WTC11 (cell line): ENCODE data around the gene C11orf52. TPM values are rescaled to one million over a fixed set of nuclear protein-coding genes. Genes with fewer than 3 reads are reported as not detected.

Source experiments
- ATAC-seq: fragments of 200-7000 bp; cut with Tn5 transposase; 2 replicates; pipeline ENCODE4 v1.10.0; 2021; ENCODE audit warnings: mild to moderate bottlenecking, moderate library complexity
- CTCF ChIA-PET: fragments of 300-600 bp; sonication (Branson Sonifier 250); formaldehyde crosslinking; loops from one replicate; lab custom pipeline; 2021; ENCODE audit warnings: antibody characterized with exemption; lab: Charles Lee
- POLR2A ChIA-PET: fragments of 350-600 bp; sonication (Branson Sonifier 250); formaldehyde crosslinking; loops from one replicate; lab custom pipeline; 2021; ENCODE audit warnings: antibody characterized with exemption; lab: Charles Lee
- DNase-seq: peaks from one replicate; pipeline ENCODE4 v3.0.0; 2021; ENCODE audit warnings: low spot score
- H3K27ac Mint-ChIP-seq: 2 replicates; pipeline ENCODE4 v1.8.0; 2021; ENCODE audit warnings: mixed read lengths
- H3K27me3 Mint-ChIP-seq: 2 replicates; pipeline ENCODE4 v1.8.0; 2021; ENCODE audit warnings: low read depth, mild to moderate bottlenecking, moderate library complexity, mixed read lengths
- H3K36me3 Mint-ChIP-seq: 2 replicates; pipeline ENCODE4 v1.8.0; 2021; ENCODE audit warnings: mixed read lengths
- H3K4me1 Mint-ChIP-seq: 2 replicates; pipeline ENCODE4 v1.8.0; 2022; ENCODE audit warnings: mixed read lengths
- H3K4me3 Mint-ChIP-seq: 2 replicates; pipeline ENCODE4 v1.8.0; 2021; ENCODE audit warnings: mild to moderate bottlenecking, moderate library complexity, mixed read lengths
- H3K9me3 Mint-ChIP-seq: 2 replicates; pipeline ENCODE4 v1.8.0; 2021; ENCODE audit warnings: mixed read lengths
- AR ChIP-seq: fragments of 250-450 bp; sonication (Bioruptor Pico); IDR thresholded peaks from 2 replicates; pipeline ENCODE4 v1.9.0; 2021; ENCODE audit warnings: mild to moderate bottlenecking
- CTCF ChIP-seq: fragments of 200-600 bp; IDR thresholded peaks from 2 replicates; pipeline ENCODE4 v1.8.0; 2022; ENCODE audit warnings: antibody characterized with exemption
- FOXP4 ChIP-seq: sonication (generic); formaldehyde crosslinking; IDR thresholded peaks from 2 replicates; pipeline ENCODE4 v1.8.0; 2022; ENCODE audit warnings: mild to moderate bottlenecking, missing genetic modification reagents
- GABPB1 ChIP-seq: sonication (generic); formaldehyde crosslinking; IDR thresholded peaks from 2 replicates; pipeline ENCODE4 v1.8.1; 2023; ENCODE audit warnings: mild to moderate bottlenecking, missing genetic modification reagents
- TEAD4 ChIP-seq: sonication (generic); formaldehyde crosslinking; IDR thresholded peaks from 2 replicates; pipeline ENCODE4 v1.8.0; 2022; ENCODE audit warnings: mild to moderate bottlenecking, missing genetic modification reagents
- USF2 ChIP-seq: sonication (generic); formaldehyde crosslinking; IDR thresholded peaks from 2 replicates; pipeline ENCODE4 v1.8.1; 2023; ENCODE audit warnings: mild to moderate bottlenecking, missing genetic modification reagents, moderate library complexity
- ZBTB21 ChIP-seq: sonication (generic); formaldehyde crosslinking; IDR thresholded peaks from 2 replicates; pipeline ENCODE4 v1.8.1; 2023; ENCODE audit warnings: mild to moderate bottlenecking, missing genetic modification reagents, borderline replicate concordance
- ZNF121 ChIP-seq: sonication (generic); formaldehyde crosslinking; IDR thresholded peaks from 2 replicates; pipeline ENCODE4 v1.8.0; 2023; ENCODE audit warnings: missing genetic modification reagents
- ZNF138 ChIP-seq: sonication (generic); formaldehyde crosslinking; conservative IDR thresholded peaks from 2 replicates; pipeline ENCODE4 v1.8.1; 2022; ENCODE audit warnings: mild to moderate bottlenecking, moderate library complexity, missing genetic modification reagents
- ZNF232 ChIP-seq: sonication (generic); formaldehyde crosslinking; IDR thresholded peaks from 2 replicates; pipeline ENCODE4 v1.8.0; 2022; ENCODE audit warnings: mild to moderate bottlenecking, missing genetic modification reagents
- ZNF317 ChIP-seq: sonication (generic); formaldehyde crosslinking; IDR thresholded peaks from 2 replicates; pipeline ENCODE4 v1.8.1; 2023; ENCODE audit warnings: low read depth, mild to moderate bottlenecking, moderate library complexity, missing genetic modification reagents, borderline replicate concordance
- ZNF423 ChIP-seq: fragments of 250-450 bp; sonication (Bioruptor Pico); IDR thresholded peaks from 2 replicates; pipeline ENCODE4 v2.1.2; 2022; ENCODE audit warnings: mild to moderate bottlenecking, moderate library complexity
- total RNA-seq: library from RNA; stranded (reverse); gene quantifications from 3 replicates; pipeline ENCODE4 v1.2.3, GENCODE V29; 2021
- TF ChIP-seq, protein P1 (sequence below): sonication (generic); formaldehyde crosslinking; IDR thresholded peaks from 2 replicates; pipeline ENCODE4 v1.8.0; 2023; ENCODE audit warnings: mild to moderate bottlenecking, missing genetic modification reagents
- TF ChIP-seq, protein P2 (sequence below): sonication (generic); formaldehyde crosslinking; IDR thresholded peaks from 2 replicates; pipeline ENCODE4 v1.8.1; 2022; ENCODE audit warnings: mild to moderate bottlenecking, moderate library complexity, missing genetic modification reagents
- TF ChIP-seq, protein P3 (sequence below): fragments of 250-450 bp; sonication (Bioruptor Pico); IDR thresholded peaks from 2 replicates; pipeline ENCODE4 v1.9.0; 2021; ENCODE audit warnings: mild to moderate bottlenecking
- TF ChIP-seq, protein P4 (sequence below): sonication (generic); formaldehyde crosslinking; conservative IDR thresholded peaks from 2 replicates; pipeline ENCODE4 v1.8.1; 2023; ENCODE audit warnings: mild to moderate bottlenecking, low read depth, missing genetic modification reagents, moderate library complexity

Gene C11orf52
- total RNA-seq, 1 experiment from 2014 or later = 2.1 TPM

- TF ChIP-seq ZNF121 (CRISPR knock-in tag) (peak; percentile 80), USF2 (peak; percentile 22; the same call in 1 of the 2 replicates), CTCF (peak; percentile 89), ZBTB21 (CRISPR knock-in tag) (peak; percentile 94)
Measured at GRCh38 chr11:111878849-111879636, 39.7 kb upstream of the C11orf52 start, which contains the start of the genes CFAP68 and FDXACB1 (continued).

GRCh38 chr11:111879637-111879960 lies 39.1 kb upstream of the C11orf52 start:
- ChIA-PET POLR2A (no interaction called here), CTCF (interaction anchor here (1.0 to 1.1 kb wide), 2 partner anchors 47 to 52 kb away, joined by 4 to 5 read pairs; no protein-coding TSS in a partner anchor)
- no peak for DNase-seq
- no peaks in the 10 kb centered on the region for H3K9me3 Mint-ChIP-seq
- TF ChIP-seq FOXP4 (CRISPR knock-in tag) = no peak
- TF ChIP-seq ZNF317 (CRISPR knock-in tag) = no peak
- TF ChIP-seq, protein P1, sequence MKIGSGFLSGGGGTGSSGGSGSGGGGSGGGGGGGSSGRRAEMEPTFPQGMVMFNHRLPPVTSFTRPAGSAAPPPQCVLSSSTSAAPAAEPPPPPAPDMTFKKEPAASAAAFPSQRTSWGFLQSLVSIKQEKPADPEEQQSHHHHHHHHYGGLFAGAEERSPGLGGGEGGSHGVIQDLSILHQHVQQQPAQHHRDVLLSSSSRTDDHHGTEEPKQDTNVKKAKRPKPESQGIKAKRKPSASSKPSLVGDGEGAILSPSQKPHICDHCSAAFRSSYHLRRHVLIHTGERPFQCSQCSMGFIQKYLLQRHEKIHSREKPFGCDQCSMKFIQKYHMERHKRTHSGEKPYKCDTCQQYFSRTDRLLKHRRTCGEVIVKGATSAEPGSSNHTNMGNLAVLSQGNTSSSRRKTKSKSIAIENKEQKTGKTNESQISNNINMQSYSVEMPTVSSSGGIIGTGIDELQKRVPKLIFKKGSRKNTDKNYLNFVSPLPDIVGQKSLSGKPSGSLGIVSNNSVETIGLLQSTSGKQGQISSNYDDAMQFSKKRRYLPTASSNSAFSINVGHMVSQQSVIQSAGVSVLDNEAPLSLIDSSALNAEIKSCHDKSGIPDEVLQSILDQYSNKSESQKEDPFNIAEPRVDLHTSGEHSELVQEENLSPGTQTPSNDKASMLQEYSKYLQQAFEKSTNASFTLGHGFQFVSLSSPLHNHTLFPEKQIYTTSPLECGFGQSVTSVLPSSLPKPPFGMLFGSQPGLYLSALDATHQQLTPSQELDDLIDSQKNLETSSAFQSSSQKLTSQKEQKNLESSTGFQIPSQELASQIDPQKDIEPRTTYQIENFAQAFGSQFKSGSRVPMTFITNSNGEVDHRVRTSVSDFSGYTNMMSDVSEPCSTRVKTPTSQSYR (CRISPR knock-in tag) = no peak
- no peak for TF ChIP-seq GABPB1
- TF ChIP-seq AR (CRISPR knock-in tag) = no peak
- no peak for TF ChIP-seq TEAD4
- TF ChIP-seq ZNF423 (CRISPR knock-in tag) = no peak
- TF ChIP-seq, protein P2, sequence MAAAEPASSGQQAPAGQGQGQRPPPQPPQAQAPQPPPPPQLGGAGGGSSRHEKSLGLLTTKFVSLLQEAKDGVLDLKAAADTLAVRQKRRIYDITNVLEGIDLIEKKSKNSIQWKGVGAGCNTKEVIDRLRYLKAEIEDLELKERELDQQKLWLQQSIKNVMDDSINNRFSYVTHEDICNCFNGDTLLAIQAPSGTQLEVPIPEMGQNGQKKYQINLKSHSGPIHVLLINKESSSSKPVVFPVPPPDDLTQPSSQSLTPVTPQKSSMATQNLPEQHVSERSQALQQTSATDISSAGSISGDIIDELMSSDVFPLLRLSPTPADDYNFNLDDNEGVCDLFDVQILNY (CRISPR knock-in tag) = no peak
- TF ChIP-seq, protein P3, sequence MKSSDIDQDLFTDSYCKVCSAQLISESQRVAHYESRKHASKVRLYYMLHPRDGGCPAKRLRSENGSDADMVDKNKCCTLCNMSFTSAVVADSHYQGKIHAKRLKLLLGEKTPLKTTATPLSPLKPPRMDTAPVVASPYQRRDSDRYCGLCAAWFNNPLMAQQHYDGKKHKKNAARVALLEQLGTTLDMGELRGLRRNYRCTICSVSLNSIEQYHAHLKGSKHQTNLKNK (CRISPR knock-in tag) = no peak
- no peak for TF ChIP-seq ZNF138
- TF ChIP-seq, protein P4, sequence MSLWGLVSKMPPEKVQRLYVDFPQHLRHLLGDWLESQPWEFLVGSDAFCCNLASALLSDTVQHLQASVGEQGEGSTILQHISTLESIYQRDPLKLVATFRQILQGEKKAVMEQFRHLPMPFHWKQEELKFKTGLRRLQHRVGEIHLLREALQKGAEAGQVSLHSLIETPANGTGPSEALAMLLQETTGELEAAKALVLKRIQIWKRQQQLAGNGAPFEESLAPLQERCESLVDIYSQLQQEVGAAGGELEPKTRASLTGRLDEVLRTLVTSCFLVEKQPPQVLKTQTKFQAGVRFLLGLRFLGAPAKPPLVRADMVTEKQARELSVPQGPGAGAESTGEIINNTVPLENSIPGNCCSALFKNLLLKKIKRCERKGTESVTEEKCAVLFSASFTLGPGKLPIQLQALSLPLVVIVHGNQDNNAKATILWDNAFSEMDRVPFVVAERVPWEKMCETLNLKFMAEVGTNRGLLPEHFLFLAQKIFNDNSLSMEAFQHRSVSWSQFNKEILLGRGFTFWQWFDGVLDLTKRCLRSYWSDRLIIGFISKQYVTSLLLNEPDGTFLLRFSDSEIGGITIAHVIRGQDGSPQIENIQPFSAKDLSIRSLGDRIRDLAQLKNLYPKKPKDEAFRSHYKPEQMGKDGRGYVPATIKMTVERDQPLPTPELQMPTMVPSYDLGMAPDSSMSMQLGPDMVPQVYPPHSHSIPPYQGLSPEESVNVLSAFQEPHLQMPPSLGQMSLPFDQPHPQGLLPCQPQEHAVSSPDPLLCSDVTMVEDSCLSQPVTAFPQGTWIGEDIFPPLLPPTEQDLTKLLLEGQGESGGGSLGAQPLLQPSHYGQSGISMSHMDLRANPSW (CRISPR knock-in tag) = no peak
- TF ChIP-seq ZNF232 (CRISPR knock-in tag) = no peak
- ATAC-seq = no peak
- H3K4me1 Mint-ChIP-seq = peaks cover 6% of the 10 kb centered on the region
- H3K4me3 Mint-ChIP-seq = peak overlapping the region; percentile 92
- peak overlapping the region; percentile 100 for H3K27ac Mint-ChIP-seq
- H3K27me3 Mint-ChIP-seq = peaks cover 2% of the 10 kb centered on the region; the same call in 1 of the 2 replicates
- H3K36me3 Mint-ChIP-seq = no peaks in the 10 kb centered on the region
